BLaER1 (cell line): ENCODE data around the gene NCS1.
A peak's percentile ranks its signal among the peaks of the same experiment; 100 is the strongest.

Source experiments
- H3K27ac ChIP-seq: shearing (Covaris generic); formaldehyde crosslinking; 2 replicates; pipeline ENCODE4 v1.8.1; 2022
- H3K27me3 ChIP-seq: shearing (Covaris generic); formaldehyde crosslinking; 2 replicates; pipeline ENCODE4 v1.8.1; 2022
- H3K36me3 ChIP-seq: shearing (Covaris generic); formaldehyde crosslinking; 2 replicates; pipeline ENCODE4 v1.8.1; 2022
- H3K4me1 ChIP-seq: shearing (Covaris generic); formaldehyde crosslinking; 2 replicates; pipeline ENCODE4 v1.8.1; 2022
- H3K4me2 ChIP-seq: shearing (Covaris generic); formaldehyde crosslinking; 2 replicates; pipeline ENCODE4 v1.8.1; 2022
- H3K4me3 ChIP-seq: shearing (Covaris generic); formaldehyde crosslinking; 2 replicates; pipeline ENCODE4 v1.8.1; 2022
- H3K9ac ChIP-seq: shearing (Covaris generic); formaldehyde crosslinking; 2 replicates; pipeline ENCODE4 v1.8.1; 2022
- H3K9me3 ChIP-seq: shearing (Covaris generic); formaldehyde crosslinking; 2 replicates; pipeline ENCODE4 v1.8.1; 2022
- H4K20me1 ChIP-seq: shearing (Covaris generic); formaldehyde crosslinking; 2 replicates; pipeline ENCODE4 v1.8.1; 2022
- Cebpa-rat ChIP-seq: shearing (Covaris generic); IDR thresholded peaks from 2 replicates; pipeline ENCODE4 v1.8.1; 2022

Gene NCS1

DNA sequence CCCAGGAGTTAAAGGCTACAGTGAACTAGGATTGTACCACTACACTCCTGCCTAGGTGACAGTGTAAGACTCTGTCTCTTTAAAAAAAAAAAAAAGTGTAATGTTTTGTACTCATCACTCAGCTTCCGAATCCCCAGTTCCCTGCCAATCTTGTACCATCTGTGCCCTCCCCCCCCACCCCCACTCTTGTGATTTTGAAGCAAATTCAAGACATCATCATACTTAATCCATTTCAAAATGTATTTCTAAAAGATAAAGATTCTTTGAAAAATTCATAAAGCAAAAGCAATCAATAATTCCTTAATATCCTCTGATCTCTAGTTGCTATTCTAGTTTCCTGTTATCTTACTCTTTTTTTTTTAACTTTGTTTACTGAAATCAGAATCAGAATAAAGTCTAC lies 58.4 kb downstream of the NCS1 start:
- Histone ChIP-seq H3K4me3 (no peak overlapping the region), H3K9ac (no peak overlapping the region), H3K27me3 (no peaks in the 10 kb centered on the region), H3K27ac (no peak overlapping the region), H3K9me3 (peaks cover 15% of the 10 kb centered on the region), H3K4me1 (peaks cover 3% of the 10 kb centered on the region; the same call in 1 of the 2 replicates), H3K36me3 (peaks cover 86% of the 10 kb centered on the region), H3K4me2 (no peak overlapping the region), H4K20me1 (0 out of 2 replicates have a peak, but pooled peaks cover 9% of the 10 kb centered on the region)
- TF ChIP-seq Cebpa-rat: no peak

DNA sequence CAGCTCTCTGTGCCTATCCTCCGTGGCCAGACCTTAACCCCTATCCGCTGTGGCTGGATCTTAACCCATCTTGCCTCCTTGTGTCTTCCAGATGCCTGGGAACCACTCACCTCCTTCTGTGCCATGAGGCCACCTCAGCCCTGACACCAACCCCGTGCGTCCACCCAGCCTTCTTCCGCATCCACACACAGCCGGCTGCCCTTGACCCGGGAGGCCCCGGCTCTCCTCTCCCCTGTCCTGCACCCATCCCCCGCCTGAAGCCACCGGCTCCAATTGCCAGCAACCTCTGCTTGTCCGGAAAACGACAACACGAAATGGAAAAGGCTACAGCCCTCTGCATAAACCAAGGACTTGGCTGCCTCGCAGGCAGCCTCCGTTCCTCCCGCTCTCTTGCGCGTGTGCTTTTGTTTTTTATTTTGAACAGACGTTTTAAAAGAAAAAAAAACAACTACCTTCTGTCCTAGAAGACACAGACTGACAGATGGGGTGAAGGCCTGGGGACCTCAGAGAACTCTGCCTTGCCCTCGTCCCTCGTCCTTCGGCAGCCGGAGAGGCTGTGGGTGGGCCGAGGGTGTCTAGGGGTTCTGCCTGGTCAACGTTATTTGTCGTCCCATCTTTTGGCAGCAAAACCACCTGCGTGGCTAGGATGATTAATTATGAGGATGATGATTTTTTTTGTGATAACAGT lies 60.8 kb downstream of the NCS1 start:
- H3K4me2 ChIP-seq: no peak overlapping the region
- H3K27ac ChIP-seq: no peak overlapping the region
- no peak overlapping the region for H3K9ac ChIP-seq
- H3K27me3 ChIP-seq: no peaks in the 10 kb centered on the region
- H3K9me3 ChIP-seq: peaks cover 3% of the 10 kb centered on the region
- no peak overlapping the region for H3K4me3 ChIP-seq
- peaks cover 27% of the 10 kb centered on the region for H3K4me1 ChIP-seq
- 0 out of 2 replicates have a peak, but pooled peaks cover 11% of the 10 kb centered on the region for H4K20me1 ChIP-seq
- H3K36me3 ChIP-seq: peaks cover 62% of the 10 kb centered on the region
- TF ChIP-seq Cebpa-rat: no peak

DNA sequence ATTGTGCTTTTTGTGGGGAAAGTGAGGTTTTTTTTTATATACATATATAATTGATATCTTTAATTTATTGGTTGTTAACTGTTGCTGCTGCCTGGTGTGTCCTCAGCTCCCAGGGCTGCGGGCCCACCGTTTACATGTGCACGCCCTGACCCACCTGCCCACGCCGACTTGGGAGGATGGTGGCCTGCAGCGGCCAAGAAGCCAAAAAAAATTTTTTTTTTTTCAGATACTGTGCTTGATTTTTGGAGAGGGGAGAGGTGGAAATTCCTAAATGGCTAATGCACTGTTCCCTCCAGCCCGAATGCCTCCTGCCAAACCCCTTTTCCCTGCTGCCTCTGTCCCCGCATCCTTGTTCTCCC lies 61.4 kb downstream of the NCS1 start:
- Histone ChIP-seq H3K9me3 (no peaks in the 10 kb centered on the region), H3K27ac (no peak overlapping the region), H3K27me3 (no peaks in the 10 kb centered on the region), H3K9ac (no peak overlapping the region), H4K20me1 (0 out of 2 replicates have a peak, but pooled peaks cover 11% of the 10 kb centered on the region), H3K4me2 (no peak overlapping the region), H3K36me3 (peaks cover 56% of the 10 kb centered on the region), H3K4me1 (peaks cover 30% of the 10 kb centered on the region), H3K4me3 (no peak overlapping the region)
- no peak for TF ChIP-seq Cebpa-rat

DNA sequence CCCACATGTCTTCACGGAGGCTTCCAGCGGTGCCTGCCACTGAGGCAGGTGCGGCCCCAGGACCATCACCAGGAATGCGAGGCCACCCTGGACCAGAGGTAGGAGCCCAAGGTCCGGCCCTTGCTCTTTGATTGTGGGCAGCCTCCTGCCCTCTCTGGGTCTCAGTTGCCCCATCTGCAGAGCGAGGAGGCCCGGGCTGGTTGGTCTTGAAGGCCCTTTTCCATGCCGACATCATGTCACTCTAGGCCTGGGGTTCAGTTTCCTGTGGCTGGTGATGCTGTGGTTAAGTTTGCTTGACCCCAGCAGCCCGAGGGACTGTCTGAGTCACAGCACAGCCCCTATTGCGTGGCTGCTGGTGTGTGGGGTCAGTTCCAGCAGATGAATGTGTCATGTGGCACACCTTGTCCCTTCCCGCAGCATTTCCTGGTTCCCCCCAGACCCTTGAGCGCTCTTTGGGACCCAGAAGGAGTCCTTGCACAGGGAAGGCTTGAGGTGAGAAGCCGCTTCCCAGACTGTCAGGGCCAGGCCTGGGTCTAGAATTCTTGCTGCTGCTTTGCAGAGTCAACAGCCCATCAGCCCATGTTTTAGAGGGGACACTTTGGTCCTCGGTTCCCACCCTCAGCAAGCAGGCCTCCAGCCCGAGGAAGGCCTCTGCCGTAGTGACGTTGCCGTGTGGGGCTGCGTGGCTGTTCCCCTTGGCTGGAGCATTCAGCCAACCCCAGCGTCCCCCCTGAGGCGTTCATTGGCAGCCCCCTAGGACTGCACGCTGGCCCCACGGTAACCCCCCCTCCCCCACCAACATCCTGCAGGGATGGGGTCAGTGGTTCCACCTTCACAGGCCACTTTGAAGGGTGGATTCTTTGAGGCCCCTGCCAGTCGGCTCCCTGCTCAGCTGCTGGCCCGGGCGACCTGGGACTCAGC lies 62.4 kb downstream of the NCS1 start:
- Histone ChIP-seq H3K9ac (no peak overlapping the region), H4K20me1 (0 out of 2 replicates have a peak, but pooled peaks cover 11% of the 10 kb centered on the region), H3K4me2 (no peak overlapping the region), H3K27ac (no peak overlapping the region), H3K4me1 (peaks cover 30% of the 10 kb centered on the region), H3K4me3 (no peak overlapping the region), H3K9me3 (no peaks in the 10 kb centered on the region), H3K36me3 (peaks cover 48% of the 10 kb centered on the region), H3K27me3 (no peaks in the 10 kb centered on the region)
- TF ChIP-seq Cebpa-rat: no peak

DNA sequence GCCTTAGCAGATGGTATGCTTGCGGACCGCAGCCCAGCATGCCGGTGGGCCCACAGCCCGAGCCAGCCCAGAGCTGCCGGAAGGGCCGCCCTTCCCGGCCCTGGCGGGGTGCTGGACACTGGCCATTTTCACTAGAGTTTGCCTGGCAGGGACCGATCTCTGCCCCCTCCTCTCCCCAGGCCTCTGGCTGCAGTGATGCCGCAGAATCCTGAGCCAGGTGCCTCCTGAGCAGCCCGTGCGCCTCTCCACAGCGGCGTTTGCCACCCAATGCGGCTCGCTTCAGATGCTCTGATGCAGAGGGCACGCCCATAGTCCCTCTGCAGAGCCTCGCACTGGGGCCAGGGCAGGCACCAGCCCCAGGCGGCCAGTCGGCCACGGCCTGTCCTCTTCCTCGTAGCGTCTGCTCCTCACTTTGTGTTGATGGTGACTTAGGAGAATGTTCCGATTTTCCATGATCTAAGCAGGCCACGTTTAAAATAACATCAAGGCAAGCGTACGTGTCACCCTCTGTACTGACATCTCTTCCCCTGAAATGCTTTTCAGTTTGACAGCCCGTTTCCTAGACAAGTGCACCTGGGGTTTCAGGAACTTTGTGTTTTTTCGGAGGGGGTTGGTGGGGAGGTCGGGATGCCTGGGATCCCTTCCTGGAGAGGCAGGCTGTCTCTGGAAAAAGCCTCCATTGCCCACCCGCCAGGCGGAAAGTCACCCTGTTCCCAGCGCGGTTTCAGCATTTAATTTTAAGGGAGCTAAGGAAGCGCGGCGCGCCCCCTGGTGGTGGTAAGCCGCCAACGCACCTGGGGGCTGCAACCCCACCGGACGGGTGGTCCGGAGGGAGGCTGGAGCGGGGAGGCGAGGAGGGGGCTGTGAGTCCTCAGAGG lies 63.6 kb downstream of the NCS1 start:
- no peak overlapping the region for H3K9ac ChIP-seq
- H3K4me2 ChIP-seq: peak overlapping the region; percentile 32
- peaks cover 42% of the 10 kb centered on the region for H3K4me1 ChIP-seq
- H3K36me3 ChIP-seq: peaks cover 39% of the 10 kb centered on the region
- H3K27ac ChIP-seq: no peak overlapping the region
- H3K27me3 ChIP-seq: no peaks in the 10 kb centered on the region
- no peaks in the 10 kb centered on the region for H3K9me3 ChIP-seq
- no peak overlapping the region for H3K4me3 ChIP-seq
- 0 out of 2 replicates have a peak, but pooled peaks cover 11% of the 10 kb centered on the region for H4K20me1 ChIP-seq
- no peak for TF ChIP-seq Cebpa-rat

DNA sequence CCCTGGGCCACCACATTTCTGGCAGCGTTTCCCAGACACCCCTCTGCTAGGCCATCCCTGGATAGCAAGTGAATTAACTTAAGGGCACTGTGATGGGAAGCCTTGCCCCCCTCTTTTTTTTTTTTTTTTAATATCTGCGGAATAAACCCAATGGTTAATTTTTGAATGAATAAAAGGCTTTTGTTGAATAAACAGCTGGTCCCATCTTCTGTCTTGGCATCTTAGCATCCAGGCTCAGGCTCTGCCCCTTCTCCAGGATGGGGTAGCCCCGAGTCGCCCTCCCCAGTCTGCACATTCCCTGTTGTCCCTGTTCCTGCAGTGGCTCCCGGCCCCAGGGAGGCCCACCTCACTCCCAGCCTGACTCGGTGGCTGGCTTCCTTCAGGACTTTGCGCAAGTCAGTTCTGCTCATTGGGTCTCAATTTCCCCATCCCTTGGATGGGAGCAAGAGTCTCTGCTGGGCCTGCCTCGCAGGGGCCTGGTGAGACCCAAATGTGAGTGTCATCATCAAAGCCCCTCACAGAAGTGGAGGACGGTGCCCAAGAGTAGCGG lies 64.3 kb downstream of the NCS1 start:
- H3K27me3 ChIP-seq: no peaks in the 10 kb centered on the region
- TF ChIP-seq Cebpa-rat: no peak
- H3K4me1 ChIP-seq: peaks cover 49% of the 10 kb centered on the region
- peaks cover 37% of the 10 kb centered on the region for H3K36me3 ChIP-seq
- H3K27ac ChIP-seq: no peak overlapping the region
- H3K9me3 ChIP-seq: no peaks in the 10 kb centered on the region
- 0 out of 2 replicates have a peak, but pooled peaks cover 11% of the 10 kb centered on the region for H4K20me1 ChIP-seq
- H3K9ac ChIP-seq: no peak overlapping the region
- no peak overlapping the region for H3K4me3 ChIP-seq
- H3K4me2 ChIP-seq: peak overlapping the region; percentile 32

DNA sequence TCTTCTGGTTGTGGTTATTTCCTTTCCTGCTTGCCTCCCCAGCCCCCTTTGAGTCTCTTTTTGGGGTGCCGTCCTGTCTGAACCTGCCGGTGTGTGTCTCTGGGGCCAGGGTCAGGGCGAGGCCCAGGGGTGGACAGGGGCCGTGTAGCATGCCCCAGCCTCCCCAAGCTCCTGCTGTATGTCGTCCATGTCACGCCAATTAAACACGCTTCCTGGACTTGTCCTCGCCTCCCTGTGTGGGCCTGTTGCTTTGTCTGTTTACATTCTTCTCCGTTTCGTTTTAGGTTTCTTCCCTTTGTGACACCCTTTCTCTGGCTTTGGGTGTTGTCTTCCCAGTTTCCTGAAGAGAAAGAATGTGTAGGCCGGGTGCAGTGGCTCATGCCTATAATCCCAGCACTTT lies 64.9 kb downstream of the NCS1 start:
- Histone ChIP-seq H4K20me1 (0 out of 2 replicates have a peak, but pooled peaks cover 11% of the 10 kb centered on the region), H3K9ac (0 out of 2 replicates have a peak overlapping the region, but pooled peaks have one; percentile 15), H3K4me1 (peaks cover 49% of the 10 kb centered on the region), H3K36me3 (peaks cover 32% of the 10 kb centered on the region), H3K4me3 (no peak overlapping the region), H3K27me3 (no peaks in the 10 kb centered on the region), H3K4me2 (no peak overlapping the region), H3K9me3 (no peaks in the 10 kb centered on the region), H3K27ac (no peak overlapping the region)
- no peak for TF ChIP-seq Cebpa-rat

DNA sequence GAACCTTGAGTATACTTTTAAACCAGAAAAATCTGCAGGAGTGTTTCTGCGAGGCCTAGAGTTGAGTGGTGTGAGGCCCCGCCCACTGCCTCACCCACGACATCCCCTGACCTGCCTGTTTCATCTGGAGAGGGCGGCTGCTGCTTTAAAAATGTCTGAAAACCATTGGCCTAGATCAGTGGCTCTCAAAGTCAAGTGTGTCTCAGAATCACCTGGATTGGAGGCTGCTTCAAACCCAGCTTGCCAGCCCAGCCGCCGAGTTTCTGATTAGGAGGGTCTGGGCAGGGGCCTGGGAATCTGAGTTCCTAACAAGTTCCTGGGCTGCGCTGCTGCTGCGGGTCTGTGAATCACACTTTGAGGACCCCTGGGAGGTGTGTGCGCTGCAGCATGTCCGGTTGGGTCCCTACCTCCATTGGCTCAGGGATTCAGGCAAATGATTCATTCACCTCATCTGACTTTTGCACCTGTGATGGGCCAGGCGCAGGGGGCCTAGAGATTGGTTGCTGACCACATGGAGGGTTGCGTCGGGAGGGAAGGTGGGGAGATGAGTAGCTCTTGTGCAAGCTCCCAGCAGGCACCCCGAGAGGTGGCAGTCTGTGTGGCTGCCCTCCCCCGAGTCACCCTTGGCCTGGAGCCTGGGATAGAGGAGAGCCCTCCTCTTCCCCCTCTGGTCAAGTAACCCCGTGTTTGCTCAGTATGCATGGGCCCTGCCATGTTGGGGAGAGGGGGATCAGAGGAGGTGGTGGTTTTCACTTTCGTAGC lies 65.7 kb downstream of the NCS1 start:
- Histone ChIP-seq H4K20me1 (0 out of 2 replicates have a peak, but pooled peaks cover 8% of the 10 kb centered on the region), H3K36me3 (peaks cover 23% of the 10 kb centered on the region), H3K9me3 (no peaks in the 10 kb centered on the region), H3K27ac (no peak overlapping the region), H3K4me3 (no peak overlapping the region), H3K4me2 (no peak overlapping the region), H3K9ac (no peak overlapping the region), H3K4me1 (peaks cover 49% of the 10 kb centered on the region), H3K27me3 (no peaks in the 10 kb centered on the region)
- TF ChIP-seq Cebpa-rat: no peak
